OCI-LY1 (cell line): ENCODE measurements around the gene NAA40.

ENCODE experiments used
- EZH2 ChIP-seq: fragments of 200-600 bp; sonication (generic), shearing (Covaris generic); IDR thresholded peaks from 2 replicates; pipeline ENCODE4 v1.8.0; 2017; ENCODE audit warnings: borderline replicate concordance, mixed run types, mild to moderate bottlenecking, antibody characterized with exemption, low read length, moderate library complexity, mixed read lengths
- TF ChIP-seq, protein P1 (sequence below): fragments of 200-600 bp; sonication (generic), shearing (Covaris generic); IDR thresholded peaks from 2 replicates; pipeline ENCODE4 v1.5.1; 2017; ENCODE audit warnings: mild to moderate bottlenecking, antibody characterized with exemption, low read length, moderate library complexity, mixed read lengths

GRCh38 chr11:64006398-64006797 is 67.6 kb downstream of the NAA40 start:
- TF ChIP-seq, protein P1, sequence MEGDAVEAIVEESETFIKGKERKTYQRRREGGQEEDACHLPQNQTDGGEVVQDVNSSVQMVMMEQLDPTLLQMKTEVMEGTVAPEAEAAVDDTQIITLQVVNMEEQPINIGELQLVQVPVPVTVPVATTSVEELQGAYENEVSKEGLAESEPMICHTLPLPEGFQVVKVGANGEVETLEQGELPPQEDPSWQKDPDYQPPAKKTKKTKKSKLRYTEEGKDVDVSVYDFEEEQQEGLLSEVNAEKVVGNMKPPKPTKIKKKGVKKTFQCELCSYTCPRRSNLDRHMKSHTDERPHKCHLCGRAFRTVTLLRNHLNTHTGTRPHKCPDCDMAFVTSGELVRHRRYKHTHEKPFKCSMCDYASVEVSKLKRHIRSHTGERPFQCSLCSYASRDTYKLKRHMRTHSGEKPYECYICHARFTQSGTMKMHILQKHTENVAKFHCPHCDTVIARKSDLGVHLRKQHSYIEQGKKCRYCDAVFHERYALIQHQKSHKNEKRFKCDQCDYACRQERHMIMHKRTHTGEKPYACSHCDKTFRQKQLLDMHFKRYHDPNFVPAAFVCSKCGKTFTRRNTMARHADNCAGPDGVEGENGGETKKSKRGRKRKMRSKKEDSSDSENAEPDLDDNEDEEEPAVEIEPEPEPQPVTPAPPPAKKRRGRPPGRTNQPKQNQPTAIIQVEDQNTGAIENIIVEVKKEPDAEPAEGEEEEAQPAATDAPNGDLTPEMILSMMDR, result no peak
- no peak for TF ChIP-seq EZH2
